Breast epithelium (tissue), 3 donors: Measurements from ENCODE around the gene TTYH3.
"Not testable (repeated sequence)": the region's sequence is repeated elsewhere in the genome, so short reads cannot be mapped to it uniquely, and the experiment has no call there.

Experiments used
- POLR2A ChIP-seq: fragments of 450-650 bp; IDR thresholded peaks from one replicate; pipeline ENCODE4 v1.6.1; 2016; ENCODE audit warnings: antibody characterized with exemption, mild to moderate bottlenecking, moderate library complexity
- TF ChIP-seq, protein P1 (sequence below), 3 donors: fragments of 450-650 bp; IDR thresholded peaks; one replicate each; pipeline ENCODE4 v1.5.1; 2016 to 2017; ENCODE audit warnings: antibody characterized with exemption in 3 of 3, mild to moderate bottlenecking in 3 of 3, moderate library complexity in 3 of 3

DNA sequence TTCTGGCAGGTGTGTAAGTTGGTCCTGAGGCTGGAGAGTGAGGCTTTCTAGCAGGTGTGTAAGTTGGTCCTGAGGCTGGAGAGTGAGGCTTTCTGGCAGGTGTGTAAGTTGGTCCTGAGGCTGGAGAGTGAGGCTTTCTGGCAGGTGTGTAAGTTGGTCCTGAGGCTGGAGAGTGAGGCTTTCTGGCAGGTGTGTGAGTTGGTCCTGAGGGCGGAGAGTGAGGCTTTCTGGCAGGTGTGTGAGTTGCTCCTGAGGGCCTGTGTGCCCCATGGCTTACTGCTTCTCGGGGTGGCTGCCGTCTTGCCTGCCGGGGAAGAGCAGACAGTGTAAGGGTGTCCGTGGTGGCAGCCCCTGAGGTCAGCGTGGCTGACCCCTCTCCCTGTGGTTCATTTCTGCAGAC is 22.1 kb upstream of the TTYH3 start:
- TF ChIP-seq, protein P1, sequence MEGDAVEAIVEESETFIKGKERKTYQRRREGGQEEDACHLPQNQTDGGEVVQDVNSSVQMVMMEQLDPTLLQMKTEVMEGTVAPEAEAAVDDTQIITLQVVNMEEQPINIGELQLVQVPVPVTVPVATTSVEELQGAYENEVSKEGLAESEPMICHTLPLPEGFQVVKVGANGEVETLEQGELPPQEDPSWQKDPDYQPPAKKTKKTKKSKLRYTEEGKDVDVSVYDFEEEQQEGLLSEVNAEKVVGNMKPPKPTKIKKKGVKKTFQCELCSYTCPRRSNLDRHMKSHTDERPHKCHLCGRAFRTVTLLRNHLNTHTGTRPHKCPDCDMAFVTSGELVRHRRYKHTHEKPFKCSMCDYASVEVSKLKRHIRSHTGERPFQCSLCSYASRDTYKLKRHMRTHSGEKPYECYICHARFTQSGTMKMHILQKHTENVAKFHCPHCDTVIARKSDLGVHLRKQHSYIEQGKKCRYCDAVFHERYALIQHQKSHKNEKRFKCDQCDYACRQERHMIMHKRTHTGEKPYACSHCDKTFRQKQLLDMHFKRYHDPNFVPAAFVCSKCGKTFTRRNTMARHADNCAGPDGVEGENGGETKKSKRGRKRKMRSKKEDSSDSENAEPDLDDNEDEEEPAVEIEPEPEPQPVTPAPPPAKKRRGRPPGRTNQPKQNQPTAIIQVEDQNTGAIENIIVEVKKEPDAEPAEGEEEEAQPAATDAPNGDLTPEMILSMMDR (IDR thresholded peaks at IDR 0.05): not testable (repeated sequence)
- TF ChIP-seq POLR2A: not testable (repeated sequence)
